DND-41 (cell line): ENCODE measurements around the gene SSTR1.

Experiments
- EZH2 ChIP-seq: IDR thresholded peaks from 3 replicates; pipeline ENCODE4 v1.6.1; 2012; ENCODE audit warnings: borderline replicate concordance, low read depth, mild to moderate bottlenecking, moderate library complexity, low read length, inconsistent platforms; ENCODE audit not compliant: severe bottlenecking
- TF ChIP-seq, protein P1 (sequence below): IDR thresholded peaks from 2 replicates; pipeline ENCODE4 v1.5.1; 2012; ENCODE audit warnings: borderline replicate concordance, low read length, moderate library complexity, mild to moderate bottlenecking; ENCODE audit not compliant: poor library complexity, severe bottlenecking; ENCODE audit errors: extremely low read depth

DNA sequence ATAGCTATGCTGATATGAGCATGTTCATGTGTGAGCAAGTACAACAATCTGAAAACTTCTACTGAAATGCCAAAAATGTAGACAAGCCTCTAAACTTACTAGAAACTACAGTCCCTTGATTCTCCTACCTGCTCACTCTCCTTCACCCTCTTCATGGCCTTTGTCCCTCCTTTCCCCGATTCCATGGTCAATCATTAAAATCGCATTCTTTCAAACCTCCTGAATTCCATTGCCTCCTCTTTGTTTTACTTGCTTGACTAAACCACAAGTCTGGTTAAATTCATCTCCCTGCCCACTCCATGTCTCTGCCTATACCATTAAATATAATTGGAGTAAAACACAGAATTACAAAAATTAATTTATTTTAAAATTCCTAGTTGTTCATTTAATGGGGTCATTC, 33.0 kb upstream of the SSTR1 start:
- TF ChIP-seq, protein P1, sequence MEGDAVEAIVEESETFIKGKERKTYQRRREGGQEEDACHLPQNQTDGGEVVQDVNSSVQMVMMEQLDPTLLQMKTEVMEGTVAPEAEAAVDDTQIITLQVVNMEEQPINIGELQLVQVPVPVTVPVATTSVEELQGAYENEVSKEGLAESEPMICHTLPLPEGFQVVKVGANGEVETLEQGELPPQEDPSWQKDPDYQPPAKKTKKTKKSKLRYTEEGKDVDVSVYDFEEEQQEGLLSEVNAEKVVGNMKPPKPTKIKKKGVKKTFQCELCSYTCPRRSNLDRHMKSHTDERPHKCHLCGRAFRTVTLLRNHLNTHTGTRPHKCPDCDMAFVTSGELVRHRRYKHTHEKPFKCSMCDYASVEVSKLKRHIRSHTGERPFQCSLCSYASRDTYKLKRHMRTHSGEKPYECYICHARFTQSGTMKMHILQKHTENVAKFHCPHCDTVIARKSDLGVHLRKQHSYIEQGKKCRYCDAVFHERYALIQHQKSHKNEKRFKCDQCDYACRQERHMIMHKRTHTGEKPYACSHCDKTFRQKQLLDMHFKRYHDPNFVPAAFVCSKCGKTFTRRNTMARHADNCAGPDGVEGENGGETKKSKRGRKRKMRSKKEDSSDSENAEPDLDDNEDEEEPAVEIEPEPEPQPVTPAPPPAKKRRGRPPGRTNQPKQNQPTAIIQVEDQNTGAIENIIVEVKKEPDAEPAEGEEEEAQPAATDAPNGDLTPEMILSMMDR: no peak
- no peak for TF ChIP-seq EZH2
